Fibroblast of villous mesenchyme (primary cell): ENCODE measurements around the gene HIC2. TPM values are rescaled to one million over a fixed set of nuclear protein-coding genes. Genes with fewer than 3 reads are reported as not detected.
"Not testable (repeated sequence)": the region's sequence is repeated elsewhere in the genome, so short reads cannot be mapped to it uniquely, and the experiment has no call there.

ENCODE experiments used
- DNase-seq: peaks from one replicate; pipeline ENCODE4 v3.0.0-alpha.2; 2010; ENCODE audit warnings: low read depth
- H3K4me3 ChIP-seq: 2 replicates; pipeline ENCODE4 v1.5.1; 2011; ENCODE audit warnings: low read depth, mild to moderate bottlenecking, low read length
- total RNA-seq: library from RNA; depleted of rRNA; stranded (reverse); fragments of >200 nt; gene quantifications from 2 replicates; pipeline ENCODE4 v1.2.3, GENCODE V29; 2012
- TF ChIP-seq, protein P1 (sequence below): IDR thresholded peaks from 2 replicates; pipeline ENCODE4 v1.5.1; 2012; ENCODE audit warnings: low read depth, mild to moderate bottlenecking, low read length; ENCODE audit not compliant: insufficient read depth

HIC2 gene
- total RNA-seq, 1 donor, result 3.0 TPM

DNA sequence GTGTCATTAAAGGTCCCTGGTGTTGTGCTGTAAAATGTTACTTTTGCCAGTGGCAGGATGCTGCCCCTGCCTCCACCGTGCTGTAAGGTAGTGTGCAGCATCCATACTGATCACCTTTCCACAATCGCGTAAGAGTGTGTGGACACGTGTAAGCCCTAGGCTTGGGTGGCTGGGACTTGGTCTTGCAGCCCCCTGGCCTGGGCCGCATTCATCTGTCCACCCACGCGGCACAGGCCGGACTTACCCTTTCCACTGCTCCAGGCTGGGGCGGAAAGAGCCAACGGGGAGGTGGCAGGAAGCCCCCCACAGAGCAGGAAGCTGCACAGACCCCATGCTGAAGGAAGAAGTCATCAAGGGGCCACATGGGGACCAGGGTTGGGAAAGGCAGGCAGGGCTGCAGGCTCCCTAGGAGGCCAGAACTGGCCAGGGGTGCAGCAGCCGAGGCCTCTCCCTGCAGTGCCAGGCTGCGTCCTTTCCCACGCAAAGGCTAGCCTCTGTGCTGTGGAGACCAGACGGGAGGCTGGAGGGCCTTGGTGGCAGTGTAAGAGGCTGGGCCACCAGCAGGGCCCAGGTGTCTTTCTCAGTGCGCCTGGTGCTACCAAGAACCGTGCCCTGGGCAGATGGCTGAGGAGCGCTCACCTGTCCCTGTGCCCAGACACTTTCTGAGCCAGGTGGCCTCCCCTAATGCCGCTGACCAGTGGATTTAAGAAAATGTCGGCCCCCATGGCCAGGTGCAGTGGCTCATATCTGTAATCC lies 38.3 kb downstream of the HIC2 start:
- TF ChIP-seq, protein P1, sequence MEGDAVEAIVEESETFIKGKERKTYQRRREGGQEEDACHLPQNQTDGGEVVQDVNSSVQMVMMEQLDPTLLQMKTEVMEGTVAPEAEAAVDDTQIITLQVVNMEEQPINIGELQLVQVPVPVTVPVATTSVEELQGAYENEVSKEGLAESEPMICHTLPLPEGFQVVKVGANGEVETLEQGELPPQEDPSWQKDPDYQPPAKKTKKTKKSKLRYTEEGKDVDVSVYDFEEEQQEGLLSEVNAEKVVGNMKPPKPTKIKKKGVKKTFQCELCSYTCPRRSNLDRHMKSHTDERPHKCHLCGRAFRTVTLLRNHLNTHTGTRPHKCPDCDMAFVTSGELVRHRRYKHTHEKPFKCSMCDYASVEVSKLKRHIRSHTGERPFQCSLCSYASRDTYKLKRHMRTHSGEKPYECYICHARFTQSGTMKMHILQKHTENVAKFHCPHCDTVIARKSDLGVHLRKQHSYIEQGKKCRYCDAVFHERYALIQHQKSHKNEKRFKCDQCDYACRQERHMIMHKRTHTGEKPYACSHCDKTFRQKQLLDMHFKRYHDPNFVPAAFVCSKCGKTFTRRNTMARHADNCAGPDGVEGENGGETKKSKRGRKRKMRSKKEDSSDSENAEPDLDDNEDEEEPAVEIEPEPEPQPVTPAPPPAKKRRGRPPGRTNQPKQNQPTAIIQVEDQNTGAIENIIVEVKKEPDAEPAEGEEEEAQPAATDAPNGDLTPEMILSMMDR, result no peak

DNA sequence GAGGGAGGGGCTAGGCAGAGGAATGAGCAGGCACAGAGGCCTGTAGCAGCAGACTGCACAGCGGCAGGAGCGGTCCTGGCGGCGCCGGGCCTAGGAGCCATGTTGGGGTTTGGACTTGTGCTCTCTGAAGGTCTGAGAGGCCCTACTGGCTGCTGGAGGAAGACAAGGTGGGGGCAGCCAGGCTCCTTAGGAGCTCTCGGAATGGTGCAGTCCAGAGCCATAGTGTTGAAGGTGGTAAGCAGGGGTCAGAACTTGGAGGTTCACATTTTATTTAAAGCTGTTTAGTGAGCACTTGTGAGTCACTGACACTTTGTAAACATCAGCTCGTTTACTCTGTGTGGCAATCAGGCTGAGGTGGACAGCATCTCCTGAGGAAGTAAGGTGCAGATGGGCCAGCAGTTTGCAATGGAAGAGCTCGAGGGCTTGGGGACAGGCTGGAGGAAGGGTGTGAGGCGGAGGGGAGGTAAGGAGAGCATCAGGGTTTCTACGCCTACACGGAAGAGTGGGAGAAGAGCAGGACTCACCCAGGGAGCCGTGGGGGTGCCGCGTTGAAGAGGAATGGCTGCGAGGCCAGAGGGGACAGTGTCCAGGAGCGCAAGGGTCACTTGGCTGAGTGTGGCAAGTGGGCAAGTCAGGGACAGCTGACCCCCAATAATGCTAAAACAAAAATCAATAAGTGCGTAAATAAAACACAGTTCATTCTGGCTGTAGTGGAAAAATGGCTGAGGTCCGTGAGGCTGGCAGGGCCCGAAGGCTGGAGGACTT lies 40.0 kb downstream of the HIC2 start:
- DNase-seq, result peak; percentile 60
- H3K4me3 ChIP-seq, result no peak overlapping the region
- TF ChIP-seq, protein P1, result no peak

More for the DNA sequence above, 38.3 kb downstream of the HIC2 start:
- H3K4me3 ChIP-seq, result no peak overlapping the region
- no peak for DNase-seq

DNA sequence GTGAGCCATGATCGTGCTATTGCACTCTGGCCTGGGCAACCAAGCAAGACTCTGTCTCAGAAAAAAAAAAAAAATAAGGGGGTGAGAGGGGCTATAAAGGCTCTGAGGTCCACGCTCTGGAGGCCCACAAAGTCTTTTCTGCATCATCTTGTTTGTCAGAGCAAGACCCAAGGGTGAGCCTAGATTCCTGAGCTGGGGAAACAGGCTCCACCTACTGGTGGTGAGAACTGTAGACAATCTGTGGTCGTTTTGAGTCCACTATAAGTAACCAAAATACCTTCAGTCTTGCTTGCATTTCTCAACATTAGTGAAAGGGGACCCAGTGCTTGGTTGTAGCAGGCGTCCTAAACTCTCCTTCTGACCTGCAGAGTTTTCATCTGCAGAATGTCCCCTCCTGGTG lies 45.5 kb downstream of the HIC2 start:
- DNase-seq, H3K4me3 ChIP-seq: not testable (repeated sequence)

DNA sequence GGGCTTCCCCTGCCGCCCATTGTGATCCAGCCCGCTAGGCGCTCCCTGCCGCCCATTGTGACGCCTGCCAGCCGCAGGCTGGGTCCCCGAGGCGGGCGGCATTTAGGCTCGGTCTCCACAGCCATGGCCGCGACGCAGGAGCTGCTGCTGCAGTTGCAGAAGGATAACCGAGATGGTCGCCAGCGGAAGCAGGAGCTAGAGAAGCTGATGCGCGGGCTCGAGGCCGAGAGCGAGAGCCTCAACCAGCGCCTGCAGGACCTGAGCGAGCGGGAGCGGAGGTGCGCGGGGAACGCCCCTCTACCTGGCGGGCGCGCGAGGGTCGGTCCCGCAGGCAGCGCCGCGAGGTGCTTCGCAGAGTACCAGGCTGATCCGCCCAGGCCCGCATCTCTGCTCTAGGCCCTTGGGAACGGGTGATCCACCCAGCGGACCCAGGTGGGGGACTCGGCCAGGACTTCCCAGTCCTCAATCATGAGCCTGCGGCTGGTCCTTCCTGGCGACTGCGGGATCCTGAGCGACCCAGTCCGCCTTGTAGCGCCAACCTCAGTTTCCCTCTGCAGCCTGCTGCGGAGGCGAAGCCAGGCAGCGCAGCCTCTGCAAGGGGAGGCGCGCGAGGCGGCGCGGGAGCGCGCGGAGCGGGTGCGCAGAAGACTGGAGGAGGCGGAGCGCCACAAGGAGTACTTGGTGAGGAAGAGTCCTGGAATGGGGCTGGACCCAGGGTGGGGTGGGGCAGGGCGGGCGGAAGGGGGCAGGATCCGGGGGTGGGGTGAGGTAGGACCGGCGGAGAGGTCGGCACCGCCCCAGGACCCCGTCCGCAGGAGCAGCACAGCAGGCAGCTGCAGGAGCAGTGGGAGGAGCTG lies 50.4 kb downstream of the HIC2 start, which contains the start of gene TMEM191C:
TMEM191C (plus strand) TSS at position 51 of the 857 bp plus-strand sequence; CDS start at position 124, 73 bp downstream.
- peak within 1 kb of the TSS; percentile 57 for H3K4me3 ChIP-seq

DNA sequence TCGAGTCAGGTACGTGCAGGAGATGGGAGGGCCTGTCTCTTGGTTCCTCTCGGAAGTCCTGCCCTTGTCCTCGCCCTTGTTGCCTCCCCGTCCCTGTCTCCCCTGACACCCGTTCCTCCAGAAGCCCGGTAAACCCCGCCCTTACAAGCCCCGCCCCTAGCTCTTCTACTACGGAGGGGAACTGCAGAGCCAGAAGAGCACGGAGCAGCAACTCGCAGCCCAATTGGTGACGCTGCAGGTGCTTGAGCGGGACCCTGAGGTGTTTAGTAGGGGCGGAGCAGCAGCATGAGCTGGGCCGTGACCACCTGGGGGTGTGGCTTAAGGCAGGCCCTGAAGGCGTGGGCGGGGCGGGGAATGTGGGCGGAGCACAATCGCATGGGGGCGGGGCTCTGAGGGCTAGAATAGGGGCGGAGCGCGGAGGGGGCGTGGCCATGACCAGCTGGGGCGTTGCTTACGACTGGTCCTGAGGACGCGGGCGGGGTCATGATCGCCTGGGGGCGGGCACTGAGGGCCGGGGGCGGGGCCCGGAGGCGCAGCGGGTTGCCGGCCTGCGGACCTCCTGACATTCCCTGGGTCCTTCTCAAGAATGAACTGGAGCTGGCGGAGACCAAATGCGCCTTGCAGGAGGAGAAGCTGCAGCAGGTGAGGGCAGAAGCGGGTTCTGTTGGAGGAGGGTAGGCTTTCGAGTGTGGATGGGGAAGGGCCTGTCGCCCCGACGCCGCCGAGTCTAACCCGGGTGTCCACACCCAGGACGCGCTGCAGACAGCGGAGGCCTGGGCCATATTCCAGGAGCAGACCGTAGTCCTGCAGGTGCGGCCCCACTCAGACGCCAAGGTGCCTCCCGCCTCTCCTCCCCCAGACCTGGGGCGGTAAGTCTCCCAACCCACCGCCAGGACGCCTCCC lies 51.3 kb downstream of the HIC2 start:
- DNase-seq, result peak; percentile 85
- peak overlapping the region; percentile 57 for H3K4me3 ChIP-seq

More for the DNA sequence above, 50.4 kb downstream of the HIC2 start, which contains the start of gene TMEM191C:
- DNase-seq, result not testable (repeated sequence)

DNA sequence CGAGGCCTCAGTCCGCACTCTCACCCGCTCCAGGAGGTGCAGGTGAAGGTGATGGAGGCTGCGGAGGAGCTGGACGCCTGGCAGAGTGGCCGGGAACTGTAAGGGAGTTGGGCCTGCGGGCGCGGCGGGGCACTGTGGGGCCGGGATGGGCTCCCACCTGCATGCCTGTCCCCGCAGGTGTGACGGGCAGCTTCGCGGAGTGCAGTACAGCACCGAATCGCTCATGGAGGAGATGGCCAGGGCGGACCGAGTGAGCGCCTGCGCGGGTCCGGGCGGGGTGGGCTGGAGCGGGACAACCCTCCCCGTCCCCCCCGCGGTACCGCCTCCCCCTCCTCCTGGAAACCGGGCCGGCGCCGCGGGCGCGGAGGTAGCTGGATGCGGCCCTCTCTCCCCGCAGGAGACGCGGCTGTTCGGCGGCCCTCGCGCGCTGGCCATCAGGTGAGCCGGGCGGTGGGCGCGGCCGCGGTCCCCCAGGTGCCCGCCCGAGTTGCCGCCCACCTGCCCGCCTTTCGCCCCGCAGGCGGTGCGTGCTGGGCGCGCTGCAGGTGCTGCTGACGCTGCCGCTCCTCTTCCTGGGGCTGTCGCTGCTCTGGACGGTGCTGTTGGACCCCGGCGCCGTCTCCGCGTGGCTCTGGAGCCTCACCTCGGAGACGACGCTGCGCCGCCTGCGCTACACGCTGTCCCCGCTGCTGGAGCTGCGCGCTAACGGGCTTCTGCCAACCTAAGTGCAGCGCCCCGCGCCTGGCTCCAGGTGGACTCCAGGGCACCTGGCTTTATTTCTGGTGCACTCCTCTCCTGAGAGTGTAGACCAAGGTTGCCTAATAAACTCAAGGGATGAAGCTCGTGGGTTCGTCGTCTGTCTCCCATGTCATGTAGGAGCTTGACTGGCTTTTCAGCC lies 52.2 kb downstream of the HIC2 start:
- not testable (repeated sequence) for DNase-seq, H3K4me3 ChIP-seq

DNA sequence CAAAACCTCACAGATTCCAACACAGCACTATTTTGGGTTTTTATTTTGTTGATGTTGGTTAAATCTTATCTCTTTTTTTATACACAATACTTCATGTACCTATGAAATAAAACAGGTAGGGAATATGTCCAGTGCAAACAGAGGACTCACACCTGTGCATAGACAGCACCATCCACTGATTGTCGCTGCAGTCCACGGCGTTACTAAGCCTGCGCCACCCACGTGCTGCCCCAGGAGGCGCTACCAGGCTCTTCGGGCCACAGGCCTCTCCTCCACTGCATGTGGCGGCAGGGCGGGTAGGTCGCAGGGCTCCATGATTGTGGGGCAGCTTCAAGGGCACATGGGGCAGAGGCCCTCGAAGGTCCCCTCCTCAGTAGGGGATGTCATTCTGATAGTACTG lies 55.8 kb downstream of the HIC2 start:
- not testable (repeated sequence) for DNase-seq, H3K4me3 ChIP-seq

DNA sequence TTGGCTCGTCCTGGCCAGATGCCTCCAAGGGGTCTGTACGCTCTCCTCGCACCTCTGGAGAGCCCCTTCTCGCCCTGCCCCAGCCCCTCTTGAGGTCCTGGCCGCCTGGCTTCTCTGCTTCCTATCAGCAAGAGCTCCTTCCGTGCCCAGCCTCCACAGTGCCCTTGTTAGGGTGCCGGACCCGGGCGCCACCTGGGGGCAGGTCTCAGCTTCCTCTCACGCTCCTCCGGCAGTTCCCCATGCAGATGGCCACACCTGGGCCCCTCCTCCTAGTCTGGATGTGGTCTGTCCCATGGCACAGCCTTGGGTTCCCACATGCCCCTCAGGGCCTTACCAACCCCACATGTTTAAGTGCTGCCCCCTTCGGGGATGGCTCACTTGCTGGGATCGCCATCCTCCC lies 56.5 kb downstream of the HIC2 start:
- not testable (repeated sequence) for DNase-seq, H3K4me3 ChIP-seq

DNA sequence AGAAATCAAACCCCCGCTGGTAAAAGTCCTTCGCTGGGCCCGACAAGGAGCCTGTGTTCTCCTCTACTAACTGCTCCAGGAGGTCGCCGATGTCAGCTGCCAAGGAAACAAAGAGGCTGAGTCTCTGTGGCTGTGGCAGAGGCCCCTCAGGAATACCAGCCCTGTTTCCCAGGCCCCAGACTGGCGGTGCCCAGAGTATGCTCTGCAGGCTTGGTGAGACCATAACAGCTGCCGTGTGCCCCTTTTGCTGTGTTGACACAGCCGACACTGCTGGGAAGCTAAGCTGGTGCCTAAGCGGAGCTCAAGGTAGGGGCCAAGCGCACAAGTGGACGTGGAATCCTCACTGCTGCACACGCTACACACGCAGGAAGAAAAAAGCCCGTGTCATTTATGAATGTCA lies 66.9 kb downstream of the HIC2 start:
- H3K4me3 ChIP-seq, DNase-seq: not testable (repeated sequence)

DNA sequence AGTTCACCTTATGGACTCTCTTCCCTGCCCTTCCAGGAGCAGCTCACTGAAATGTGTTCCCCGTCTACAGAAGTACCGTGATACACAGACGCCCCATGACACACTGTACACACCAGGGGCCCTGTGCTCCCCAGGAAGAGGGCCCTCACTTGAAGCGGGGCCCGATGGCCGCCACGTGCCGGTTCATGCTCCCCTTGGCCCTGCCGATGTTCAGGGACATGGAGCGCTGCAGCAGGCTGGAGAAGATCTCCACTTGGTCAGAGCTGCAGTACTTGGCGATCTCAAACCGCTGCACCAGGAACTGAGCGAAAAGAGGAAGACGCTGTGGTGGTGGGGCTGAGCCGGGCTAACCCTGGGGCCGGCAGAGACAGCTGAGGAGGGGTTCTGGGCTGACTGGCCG lies 70.6 kb downstream of the HIC2 start:
- not testable (repeated sequence) for DNase-seq, H3K4me3 ChIP-seq

DNA sequence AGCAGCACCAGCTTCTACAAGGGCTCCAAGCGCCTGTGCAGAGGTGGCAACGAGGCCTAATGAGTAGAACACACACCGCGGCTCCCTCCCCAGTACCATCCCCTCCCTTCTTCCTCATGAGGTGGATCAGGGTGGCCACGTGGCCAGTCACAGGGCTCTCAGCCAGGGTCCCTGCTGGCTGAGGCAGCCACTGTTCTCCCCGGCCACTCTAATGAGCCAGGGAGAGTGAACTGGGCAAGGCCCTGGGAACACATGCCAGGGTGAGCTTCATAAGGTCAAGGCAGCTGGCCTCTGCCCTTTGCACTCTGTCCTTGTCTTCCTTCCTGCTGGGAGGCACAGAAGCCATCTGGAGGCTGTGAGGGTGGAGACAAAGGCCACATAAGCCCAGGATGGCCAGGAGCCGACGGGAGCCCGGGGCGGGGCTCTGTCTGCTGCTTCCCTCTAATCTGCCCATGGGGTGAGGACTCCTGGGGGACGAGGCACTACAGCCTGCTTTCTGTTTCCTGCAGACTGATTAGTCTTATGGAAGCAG lies 72.0 kb downstream of the HIC2 start:
- DNase-seq, result not testable (repeated sequence)

DNA sequence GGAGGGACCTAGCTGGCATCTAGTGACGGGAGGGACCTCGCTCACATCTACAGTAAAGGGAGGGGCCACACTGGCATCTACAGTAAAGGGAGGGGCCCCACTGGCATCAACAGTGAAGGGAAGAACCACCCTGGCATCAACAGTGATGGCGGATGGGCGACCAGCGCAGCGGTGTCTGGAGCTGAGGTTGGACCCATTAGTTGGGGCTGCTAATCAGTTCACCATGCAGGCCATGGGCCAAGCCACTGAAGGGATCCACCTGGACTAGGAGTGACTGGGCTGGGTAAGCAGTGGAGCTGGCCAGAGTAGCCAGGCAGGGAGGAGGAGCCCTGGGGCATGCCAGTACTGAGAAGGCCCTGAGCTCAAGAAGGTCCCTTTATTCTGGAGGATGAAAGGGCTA lies 73.4 kb downstream of the HIC2 start:
- DNase-seq, H3K4me3 ChIP-seq: not testable (repeated sequence)

More for the DNA sequence above, 72.0 kb downstream of the HIC2 start:
- H3K4me3 ChIP-seq, result not testable (repeated sequence)

DNA sequence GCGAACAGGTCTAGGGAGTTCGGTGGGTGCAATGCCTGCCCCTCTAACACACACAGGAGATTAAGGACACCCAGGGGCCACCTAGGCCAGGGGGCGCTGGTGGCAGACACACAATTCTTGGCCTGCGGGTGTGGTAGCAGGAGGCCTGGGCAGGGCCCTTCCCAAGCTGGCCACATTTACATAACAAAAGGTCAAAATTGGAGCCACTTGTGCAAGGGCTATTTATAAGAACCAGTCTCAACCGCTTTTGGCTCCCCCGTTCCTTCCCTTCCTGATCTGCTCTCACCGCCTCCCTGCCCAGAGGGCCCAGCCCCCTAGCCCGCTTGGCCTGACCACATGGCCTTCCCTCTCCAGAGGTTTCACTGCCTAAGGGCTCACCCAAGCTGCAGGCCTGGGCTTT lies 75.1 kb downstream of the HIC2 start:
- not testable (repeated sequence) for DNase-seq, H3K4me3 ChIP-seq
